ENCODE results near the gene GALNTL6. TPM values are rescaled to one million over a fixed set of nuclear protein-coding genes. Genes with fewer than 3 reads are reported as not detected.

The GALNTL6 gene
- total and polyA plus RNA-seq, 8 donors = 0.15 to 0.87 (median 0.58) TPM; not detected in 3

DNA sequence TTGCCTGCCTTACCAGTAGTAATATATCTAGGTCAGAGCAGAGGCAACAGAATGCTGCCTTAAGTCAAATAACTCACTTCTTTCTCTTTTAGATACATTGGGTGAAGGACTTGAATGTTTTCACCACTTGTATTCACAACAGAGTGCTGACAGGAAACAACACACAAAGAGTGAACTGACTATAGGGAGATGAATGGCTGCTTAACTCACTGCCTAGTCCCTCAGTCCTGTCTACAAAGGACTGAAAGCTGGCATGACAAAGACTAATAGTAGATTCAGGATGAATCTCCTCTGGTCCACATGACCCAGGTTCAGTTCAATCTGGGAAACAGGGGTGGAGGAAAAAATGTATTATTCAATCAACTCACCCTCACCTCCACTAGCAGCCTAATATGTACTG lies 134.2 kb downstream of the GALNTL6 start:
- TF ChIP-seq EP300 (IDR thresholded peaks at IDR 0.05) (no peak), POLR2A (IDR thresholded peaks at IDR 0.05) (no peak), POLR2AphosphoS5 (IDR thresholded peaks at IDR 0.05) (no peak)
- TF ChIP-seq, protein P1, sequence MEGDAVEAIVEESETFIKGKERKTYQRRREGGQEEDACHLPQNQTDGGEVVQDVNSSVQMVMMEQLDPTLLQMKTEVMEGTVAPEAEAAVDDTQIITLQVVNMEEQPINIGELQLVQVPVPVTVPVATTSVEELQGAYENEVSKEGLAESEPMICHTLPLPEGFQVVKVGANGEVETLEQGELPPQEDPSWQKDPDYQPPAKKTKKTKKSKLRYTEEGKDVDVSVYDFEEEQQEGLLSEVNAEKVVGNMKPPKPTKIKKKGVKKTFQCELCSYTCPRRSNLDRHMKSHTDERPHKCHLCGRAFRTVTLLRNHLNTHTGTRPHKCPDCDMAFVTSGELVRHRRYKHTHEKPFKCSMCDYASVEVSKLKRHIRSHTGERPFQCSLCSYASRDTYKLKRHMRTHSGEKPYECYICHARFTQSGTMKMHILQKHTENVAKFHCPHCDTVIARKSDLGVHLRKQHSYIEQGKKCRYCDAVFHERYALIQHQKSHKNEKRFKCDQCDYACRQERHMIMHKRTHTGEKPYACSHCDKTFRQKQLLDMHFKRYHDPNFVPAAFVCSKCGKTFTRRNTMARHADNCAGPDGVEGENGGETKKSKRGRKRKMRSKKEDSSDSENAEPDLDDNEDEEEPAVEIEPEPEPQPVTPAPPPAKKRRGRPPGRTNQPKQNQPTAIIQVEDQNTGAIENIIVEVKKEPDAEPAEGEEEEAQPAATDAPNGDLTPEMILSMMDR (IDR thresholded peaks at IDR 0.05) = no peak

DNA sequence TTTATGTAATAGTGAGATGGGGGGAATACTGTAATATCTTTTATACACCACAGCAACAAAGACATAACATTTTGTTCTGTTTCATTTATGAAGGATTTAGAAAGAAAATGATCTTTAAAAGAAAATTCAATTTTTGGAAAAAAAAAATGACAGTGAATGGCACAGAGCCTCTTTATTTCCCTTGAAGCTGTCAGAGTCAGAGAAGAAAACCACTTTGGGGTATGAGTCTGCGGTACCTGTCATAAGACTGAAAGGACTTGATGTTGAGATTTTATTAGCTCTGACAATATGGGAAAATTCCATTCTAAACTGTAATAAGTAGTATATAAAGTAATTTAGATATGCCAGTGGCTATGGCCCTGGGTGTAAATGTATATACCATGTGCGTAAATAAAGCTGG lies 134.8 kb downstream of the GALNTL6 start:
- Histone ChIP-seq H3K4me3 (no peak overlapping the region), H3K4me1 (no peaks in the 10 kb centered on the region), H3K36me3 (no peaks in the 10 kb centered on the region), H3K9me3 (no peaks in the 10 kb centered on the region), H3K27ac (no peak overlapping the region), H3K27me3 (no peaks in the 10 kb centered on the region)
- 84 to 94% (median 92%) methylated on average over 2 of the region's 2 CpGs for WGBS, 5 donors
- TF ChIP-seq POLR2A (IDR thresholded peaks at IDR 0.05) = no peak
- TF ChIP-seq, protein P1 (IDR thresholded peaks at IDR 0.05) = no peak
- TF ChIP-seq POLR2AphosphoS5 (IDR thresholded peaks at IDR 0.05) = no peak
- TF ChIP-seq EP300 (IDR thresholded peaks at IDR 0.05) = no peak
- DNase-seq = no peak
- intact Hi-C loops (cut with DNase I; ENCODE audit: low total_unique reads) = no loop called here

More for the DNA sequence above, 134.2 kb downstream of the GALNTL6 start:
- H3K36me3 ChIP-seq = no peaks in the 10 kb centered on the region
- no peak for DNase-seq
- no peaks in the 10 kb centered on the region for H3K27me3 ChIP-seq
- no peak overlapping the region for H3K27ac ChIP-seq
- intact Hi-C loops (cut with DNase I; ENCODE audit: low total_unique reads) = no loop called here
- H3K4me1 ChIP-seq = no peaks in the 10 kb centered on the region
- H3K4me3 ChIP-seq = no peak overlapping the region
- no peaks in the 10 kb centered on the region for H3K9me3 ChIP-seq

DNA sequence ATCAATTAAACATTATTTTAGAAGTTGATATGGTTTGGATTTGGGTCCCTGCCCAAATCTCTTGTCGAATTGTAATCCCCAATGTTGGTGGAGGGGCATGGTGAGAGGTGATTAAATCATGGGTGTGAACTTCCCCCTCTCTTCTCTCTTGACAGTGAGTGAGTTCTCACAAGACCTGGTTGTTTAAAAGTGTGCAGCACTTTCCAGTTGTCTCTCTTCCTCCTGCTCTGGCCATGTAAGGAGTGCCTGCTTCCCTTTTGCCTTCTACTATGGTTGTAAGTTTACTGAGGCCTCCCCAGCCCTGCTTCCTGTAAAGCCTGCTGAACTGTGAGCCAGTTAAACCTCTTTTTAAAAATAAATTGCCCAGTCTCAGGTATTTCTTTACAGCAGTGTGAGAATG lies 141.4 kb downstream of the GALNTL6 start:
- no peaks in the 10 kb centered on the region for H3K36me3 ChIP-seq
- H3K9me3 ChIP-seq = no peaks in the 10 kb centered on the region
- 12 to 59% (median 22%) methylated on average over 1 of the region's 1 CpG for WGBS, 5 donors
- H3K27ac ChIP-seq = no peak overlapping the region
- no peak overlapping the region for H3K4me3 ChIP-seq
- TF ChIP-seq, protein P1 (IDR thresholded peaks at IDR 0.05) = no peak
- no peak for TF ChIP-seq POLR2AphosphoS5 (IDR thresholded peaks at IDR 0.05)
- no peak for TF ChIP-seq EP300 (IDR thresholded peaks at IDR 0.05)
- no peak for TF ChIP-seq POLR2A (IDR thresholded peaks at IDR 0.05)
- intact Hi-C loops (cut with DNase I; ENCODE audit: low total_unique reads) = no loop called here
- peak in 1 of 2 donors; percentile 29 for DNase-seq
- no peaks in the 10 kb centered on the region for H3K4me1 ChIP-seq
- H3K27me3 ChIP-seq = no peaks in the 10 kb centered on the region

DNA sequence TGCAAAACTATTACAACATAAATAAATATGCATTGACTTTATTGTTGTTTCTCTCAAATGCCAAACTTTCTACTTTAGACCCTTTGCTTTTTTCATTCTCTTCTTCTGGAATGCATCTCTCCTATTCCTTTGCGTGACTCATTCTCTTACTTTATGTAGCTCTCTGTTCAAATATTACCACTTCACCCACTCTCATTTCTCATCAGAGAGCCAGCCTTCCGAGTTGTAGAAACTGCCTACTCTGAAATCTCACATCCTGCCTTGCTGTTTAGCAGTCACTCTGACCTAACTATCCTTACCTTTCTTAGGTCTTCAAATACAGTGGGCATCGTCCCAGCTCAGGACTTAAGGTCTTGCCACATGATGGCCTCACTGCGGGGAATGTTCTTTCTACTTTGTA lies 143.5 kb downstream of the GALNTL6 start:
- Histone ChIP-seq H3K36me3 (no peaks in the 10 kb centered on the region), H3K4me3 (no peak overlapping the region), H3K9me3 (no peaks in the 10 kb centered on the region), H3K27me3 (no peaks in the 10 kb centered on the region), H3K27ac (no peak overlapping the region), H3K4me1 (no peaks in the 10 kb centered on the region)
- no peak for TF ChIP-seq POLR2AphosphoS5 (IDR thresholded peaks at IDR 0.05)
- no peak for TF ChIP-seq EP300 (IDR thresholded peaks at IDR 0.05)
- no peak for TF ChIP-seq POLR2A (IDR thresholded peaks at IDR 0.05)
- TF ChIP-seq, protein P1 (IDR thresholded peaks at IDR 0.05) = no peak
- WGBS, 5 donors = 67 to 76% (median 71%) methylated on average over 4 of the region's 4 CpGs
- intact Hi-C loops (cut with DNase I; ENCODE audit: low total_unique reads) = no loop called here
- DNase-seq = no peak

Measured in stomach (tissue), 9 donors.